Posterior cingulate gyrus (tissue), 11 donors: Measurements from ENCODE around the gene DPP3.

Experiments used
- DNase-seq, 10 donors: peaks; one replicate each; pipeline versions ENCODE4 v3.0.0 to v3.0.0-alpha.2; 2020 to 2021; ENCODE audit warnings: mixed read lengths in 3 of 10
- intact Hi-C: fragments of 100-400 bp; cut with DNase I; formaldehyde crosslinking; loops from one replicate; pipeline ENCODE4 v1.15.1; 2023

DPP3 gene

GRCh38 chr11:66548041-66548440 lies 67.8 kb downstream of the DPP3 start:
- no peak for DNase-seq
- intact Hi-C loops: no loop called here

GRCh38 chr11:66548774-66549630 lies 68.8 kb downstream of the DPP3 start:
- intact Hi-C loops: no loop called here
- no peak for DNase-seq

GRCh38 chr11:66549696-66550095 lies 69.5 kb downstream of the DPP3 start:
- intact Hi-C loops: no loop called here
- no peak for DNase-seq

- intact Hi-C loops: no loop called here
- DNase-seq: no peak
Observed at GRCh38 chr11:66550887-66551286, 70.7 kb downstream of the DPP3 start.

- intact Hi-C loops: no loop called here
- DNase-seq: no peak
Observed at GRCh38 chr11:66554602-66555001, 74.4 kb downstream of the DPP3 start.

GRCh38 chr11:66555416-66555815 lies 75.2 kb downstream of the DPP3 start:
- no peak for DNase-seq
- intact Hi-C loops: no loop called here

- intact Hi-C loops: no loop called here
- no peak for DNase-seq
Observed at GRCh38 chr11:66556086-66556485, 75.9 kb downstream of the DPP3 start.

- no peak for DNase-seq
- intact Hi-C loops: no loop called here
Observed at GRCh38 chr11:66557733-66558326, 77.6 kb downstream of the DPP3 start.
